ENCODE results near the gene LRRC36. TPM values are rescaled to one million over a fixed set of nuclear protein-coding genes. Genes with fewer than 3 reads are reported as not detected.
A peak's percentile ranks its signal among the peaks of the same experiment; 100 is the strongest.

LRRC36 gene
- total RNA-seq, 8 experiments from 2014 or later, result 0.43 to 1.5 (median 1.0) TPM; not detected in 4

- Histone ChIP-seq H3K4me3 (peak overlapping the region in 4 of 5 donors; percentile 27 to 44 (median 40)), H3K27ac (no peak overlapping the region), H3K4me1 (replicated peaks in 1 of 2) (peaks cover 24 to 40% of the 10 kb centered on the region in 2 donors)
- in situ Hi-C loops (cut with MboI; ENCODE audit: low pct_unique_long_range_greater_than_20kb in 2 of 9, low sequenced_read_pairs in 9 of 9, unreplicated experiment in 9 of 9), result no loop called here
- no peak for ATAC-seq (replicated peaks in 6 of 8)
- 27 to 92% (median 57%) methylated on average over 2 to 6 of the region's 13 CpGs; no CpG with 5 or more reads in 6 of the 10 experiments for WGBS, 10 experiments
Observed at GRCh38 chr16:67429799-67430503, 103.3 kb downstream of the LRRC36 start.

- peak; percentile 6 to 43 (median 18) for ATAC-seq (replicated peaks in 6 of 8)
- Histone ChIP-seq H3K4me3 (peak overlapping the region; percentile 27 to 44 (median 38)), H3K4me1 (replicated peaks in 1 of 2) (peaks cover 23 to 38% of the 10 kb centered on the region in 2 donors), H3K27ac (peak overlapping the region in 1 of 2 donors; percentile 9)
- in situ Hi-C loops (cut with MboI; ENCODE audit: low pct_unique_long_range_greater_than_20kb in 2 of 9, low sequenced_read_pairs in 9 of 9, unreplicated experiment in 9 of 9), result no loop called here
- WGBS, 10 experiments, result 1 to 19% (median 6%) methylated on average over 12 to 17 of the region's 53 CpGs; no CpG with 5 or more reads in 6 of the 10 experiments
Observed at GRCh38 chr16:67430504-67430976, 103.9 kb downstream of the LRRC36 start.

GRCh38 chr16:67430977-67431774 lies 104.6 kb downstream of the LRRC36 start, which contains the start of gene HSD11B2:
TSS of gene HSD11B2 (plus strand) at chr16:67431121. CDS start at chr16:67431249, 128 bp downstream.
- Histone ChIP-seq H3K27ac (peak within 1 kb of the TSS; percentile 89 to 92), H3K4me3 (peak within 1 kb of the TSS; percentile 27 to 44 (median 38)), H3K4me1 (replicated peaks in 1 of 2) (peaks cover 23 to 38% of the 10 kb centered on the region in 2 donors)
- peak; percentile 71 to 86 (median 77) for ATAC-seq (replicated peaks in 6 of 8)
- 0 to 13% (median 0%) methylated on average over 1 to 10 of the region's 87 CpGs; no CpG with 5 or more reads in 6 of the 10 experiments for WGBS, 10 experiments
- in situ Hi-C loops (cut with MboI; ENCODE audit: low pct_unique_long_range_greater_than_20kb in 2 of 9, low sequenced_read_pairs in 9 of 9, unreplicated experiment in 9 of 9), result no loop called here

- Histone ChIP-seq H3K27ac (peak overlapping the region; percentile 89 to 92), H3K4me1 (replicated peaks in 1 of 2) (peaks cover 23 to 38% of the 10 kb centered on the region in 2 donors), H3K4me3 (peak overlapping the region; percentile 27 to 44 (median 38))
- ATAC-seq (replicated peaks in 6 of 8), result peak in 5 of 8 experiments; percentile 18 to 57 (median 29)
- 0 to 75% (median 0%) methylated on average over 1 to 3 of the region's 13 CpGs; no CpG with 5 or more reads in 7 of the 10 experiments for WGBS, 10 experiments
- in situ Hi-C loops (cut with MboI; ENCODE audit: low pct_unique_long_range_greater_than_20kb in 2 of 9, low sequenced_read_pairs in 9 of 9, unreplicated experiment in 9 of 9), result no loop called here
Observed at GRCh38 chr16:67431775-67432505, 105.3 kb downstream of the LRRC36 start.

- in situ Hi-C loops (cut with MboI; ENCODE audit: low pct_unique_long_range_greater_than_20kb in 2 of 9, low sequenced_read_pairs in 9 of 9, unreplicated experiment in 9 of 9), result no loop called here
- ATAC-seq (replicated peaks in 6 of 8), result peak in 1 of 8 experiments; percentile 0
- H3K27ac ChIP-seq, result peak overlapping the region; percentile 89 to 92
Observed at GRCh38 chr16:67432506-67432890, 105.9 kb downstream of the LRRC36 start.

GRCh38 chr16:67433131-67433719 lies 106.6 kb downstream of the LRRC36 start:
- peaks cover 23 to 37% of the 10 kb centered on the region in 2 donors for H3K4me1 ChIP-seq (replicated peaks in 1 of 2)
- 70 to 100% methylated on average over 1 to 2 of the region's 5 CpGs; no CpG with 5 or more reads in 8 of the 10 experiments for WGBS, 10 experiments
- in situ Hi-C loops (cut with MboI; ENCODE audit: low pct_unique_long_range_greater_than_20kb in 2 of 9, low sequenced_read_pairs in 9 of 9, unreplicated experiment in 9 of 9), result no loop called here
- peak overlapping the region in 1 of 2 donors; percentile 89 for H3K27ac ChIP-seq
- no peak overlapping the region for H3K4me3 ChIP-seq
- no peak for ATAC-seq (replicated peaks in 6 of 8)

More at GRCh38 chr16:67432506-67432890, 105.9 kb downstream of the LRRC36 start:
- peaks cover 23 to 38% of the 10 kb centered on the region in 2 donors for H3K4me1 ChIP-seq (replicated peaks in 1 of 2)
- H3K4me3 ChIP-seq, result peak overlapping the region; percentile 2 to 38 (median 24)
- WGBS, 10 experiments, result 40 to 78% (median 40%) methylated on average over 1 to 3 of the region's 5 CpGs; no CpG with 5 or more reads in 7 of the 10 experiments

Other genes starting within 250 kb of the LRRC36 start
- 10 to 100 TPM; 10.4 to 18.8 (median 14.9) TPM for gene PHAF1, start 216.9 kb upstream of the LRRC36 start, total RNA-seq
- gene B3GNT9, start 175.8 kb upstream of the LRRC36 start, total RNA-seq, result 10 to 100 TPM in 2 of 8 experiments, 1 to 10 TPM in 4, under 1 TPM in 2; 0.54 to 20.9 (median 4.3) TPM
- gene TRADD, start 166.9 kb upstream of the LRRC36 start, total RNA-seq, result 10 to 100 TPM in 3 of 8 experiments, 1 to 10 TPM in 4, under 1 TPM in 1; 0.42 to 18.0 (median 6.6) TPM
- 10 to 100 TPM in 3 of 8 experiments, 1 to 10 TPM in 5; 1.0 to 44.5 (median 9.0) TPM for gene FBXL8, start 166.9 kb upstream of the LRRC36 start, total RNA-seq
- gene HSF4, start 162.1 kb upstream of the LRRC36 start, total RNA-seq, result 10 to 100 TPM in 7 of 8 experiments, 1 to 10 TPM in 1; 4.6 to 33.1 (median 18.4) TPM
- gene NOL3, start 156.3 kb upstream of the LRRC36 start, total RNA-seq, result 10 to 100 TPM in 7 of 8 experiments, 1 to 10 TPM in 1; 7.3 to 28.0 (median 15.3) TPM
- gene MATCAP1, start 142.9 kb upstream of the LRRC36 start, total RNA-seq, result 10 to 100 TPM; 13.9 to 93.4 (median 55.0) TPM
- gene EXOC3L1, start 136.7 kb upstream of the LRRC36 start, total RNA-seq, result 1 to 10 TPM in 4 of 8 experiments, under 1 TPM in 4; 0.29 to 3.6 (median 0.98) TPM
- gene E2F4, start 134.7 kb upstream of the LRRC36 start, total RNA-seq, result 10 to 100 TPM; 27.7 to 83.7 (median 48.5) TPM
- gene ELMO3, start 127.7 kb upstream of the LRRC36 start, total RNA-seq, result 1 to 10 TPM in 5 of 8 experiments, under 1 TPM in 3; 0.43 to 2.8 (median 1.2) TPM
- gene TMEM208, start 99.7 kb upstream of the LRRC36 start, total RNA-seq, result 10 to 100 TPM; 39.4 to 83.1 (median 58.0) TPM
- gene FHOD1, start 79.3 kb upstream of the LRRC36 start, total RNA-seq, result 10 to 100 TPM in 7 of 8 experiments, 1 to 10 TPM in 1; 5.5 to 26.8 (median 12.1) TPM
- 1 to 10 TPM in 7 of 8 experiments, under 1 TPM in 1; 0.92 to 2.4 (median 1.4) TPM for gene SLC9A5, start 77.8 kb upstream of the LRRC36 start, total RNA-seq
- 10 to 100 TPM in 2 of 8 experiments, 1 to 10 TPM in 6; 1.4 to 39.0 (median 5.6) TPM for gene PLEKHG4, start 47.3 kb upstream of the LRRC36 start, total RNA-seq
- 1 to 10 TPM in 3 of 8 experiments, under 1 TPM in 5; 0.15 to 1.8 (median 0.90) TPM for gene KCTD19, start 74 bp upstream of the LRRC36 start, total RNA-seq
- gene TPPP3, start 66.7 kb downstream of the LRRC36 start, total RNA-seq, result 100 to 1,000 TPM in 1 of 8 experiments, 10 to 100 TPM in 4, 1 to 10 TPM in 2, under 1 TPM in 1; 0.85 to 247 (median 33.2) TPM
- gene ZDHHC1, start 89.7 kb downstream of the LRRC36 start, total RNA-seq, result 10 to 100 TPM in 1 of 8 experiments, 1 to 10 TPM in 7; 3.4 to 14.6 (median 4.6) TPM
- gene HSD11B2, start 104.3 kb downstream of the LRRC36 start, total RNA-seq, result 10 to 100 TPM in 4 of 8 experiments, 1 to 10 TPM in 3, under 1 TPM in 1; 0.64 to 17.4 (median 6.8) TPM
- 100 to 1,000 TPM in 2 of 8 experiments, 10 to 100 TPM in 6; 56.6 to 139 (median 69.4) TPM for gene ATP6V0D1, start 154.3 kb downstream of the LRRC36 start, total RNA-seq
- gene AGRP, start 156.7 kb downstream of the LRRC36 start, total RNA-seq, result under 1 TPM in 3 of 8 experiments, not detected in 5; 0.27 to 0.81 (median 0.66) TPM
- 10 to 100 TPM; 11.2 to 35.5 (median 19.4) TPM for gene RIPOR1, start 202.0 kb downstream of the LRRC36 start, total RNA-seq
- 10 to 100 TPM; 19.6 to 47.6 (median 31.2) TPM for gene CTCF, start 235.7 kb downstream of the LRRC36 start, total RNA-seq

Measured in motor neuron (in vitro differentiated cells).